ENCODE measurements around the gene RFX2. TPM values are rescaled to one million over a fixed set of nuclear protein-coding genes. Genes with fewer than 3 reads are reported as not detected.

RFX2 gene
- total RNA-seq, 3 donors from 2014 or later, result 6.1 to 16.2 (median 9.2) TPM

DNA sequence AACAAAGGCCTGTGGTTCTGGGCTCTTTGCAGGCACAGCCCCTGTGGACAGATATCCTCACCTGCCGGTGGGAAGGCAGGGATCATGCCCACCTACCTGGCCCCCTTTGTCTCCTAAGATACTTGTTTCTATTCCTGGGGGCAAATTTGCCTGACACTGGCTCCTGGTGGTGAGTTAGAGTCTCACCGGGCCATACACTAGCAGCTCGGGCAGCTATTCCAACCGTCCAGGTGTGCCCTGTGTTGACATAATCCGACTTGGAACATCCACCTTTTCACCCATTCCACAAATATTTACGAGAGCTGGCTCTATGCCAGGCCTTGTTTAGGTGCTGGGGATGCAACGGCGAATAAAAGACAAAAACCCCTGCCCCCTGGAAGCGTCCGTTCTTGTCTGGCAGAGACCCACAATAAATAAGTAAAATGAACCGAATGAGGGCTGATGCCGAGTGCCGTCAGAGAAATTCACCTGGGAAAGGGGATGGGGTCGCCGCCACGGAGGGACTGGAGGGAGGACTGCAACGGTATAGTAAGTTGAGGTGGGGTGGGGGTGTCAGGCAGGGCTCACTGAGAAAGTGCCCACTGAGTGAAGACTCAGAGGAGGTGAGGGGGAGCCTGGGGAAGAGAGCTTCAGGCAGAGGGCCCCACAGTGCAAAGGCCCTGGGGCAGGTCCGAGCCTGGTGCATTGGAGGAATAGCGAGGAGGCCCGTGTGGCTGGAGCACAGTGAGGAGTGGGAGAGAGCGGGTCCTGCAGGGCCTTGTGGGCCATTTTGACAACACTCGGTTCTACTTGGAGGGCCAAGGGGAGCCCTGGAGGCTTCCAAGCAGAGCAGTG is 89.1 kb downstream of the RFX2 start:
- H3K4me3 ChIP-seq, result no peak overlapping the region
- H3K9me3 ChIP-seq, result no peaks in the 10 kb centered on the region
- no peaks in the 10 kb centered on the region for H3K36me3 ChIP-seq
- TF ChIP-seq POLR2AphosphoS5 (IDR thresholded peaks at IDR 0.05), result no peak
- TF ChIP-seq, protein P1, sequence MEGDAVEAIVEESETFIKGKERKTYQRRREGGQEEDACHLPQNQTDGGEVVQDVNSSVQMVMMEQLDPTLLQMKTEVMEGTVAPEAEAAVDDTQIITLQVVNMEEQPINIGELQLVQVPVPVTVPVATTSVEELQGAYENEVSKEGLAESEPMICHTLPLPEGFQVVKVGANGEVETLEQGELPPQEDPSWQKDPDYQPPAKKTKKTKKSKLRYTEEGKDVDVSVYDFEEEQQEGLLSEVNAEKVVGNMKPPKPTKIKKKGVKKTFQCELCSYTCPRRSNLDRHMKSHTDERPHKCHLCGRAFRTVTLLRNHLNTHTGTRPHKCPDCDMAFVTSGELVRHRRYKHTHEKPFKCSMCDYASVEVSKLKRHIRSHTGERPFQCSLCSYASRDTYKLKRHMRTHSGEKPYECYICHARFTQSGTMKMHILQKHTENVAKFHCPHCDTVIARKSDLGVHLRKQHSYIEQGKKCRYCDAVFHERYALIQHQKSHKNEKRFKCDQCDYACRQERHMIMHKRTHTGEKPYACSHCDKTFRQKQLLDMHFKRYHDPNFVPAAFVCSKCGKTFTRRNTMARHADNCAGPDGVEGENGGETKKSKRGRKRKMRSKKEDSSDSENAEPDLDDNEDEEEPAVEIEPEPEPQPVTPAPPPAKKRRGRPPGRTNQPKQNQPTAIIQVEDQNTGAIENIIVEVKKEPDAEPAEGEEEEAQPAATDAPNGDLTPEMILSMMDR (IDR thresholded peaks at IDR 0.05), result peak in 1 of 3 donors; percentile 37
- H3K27ac ChIP-seq, result no peak overlapping the region
- DNase-seq (ENCODE audit: low spot score in 2 of 2), result no peak
- intact Hi-C loops (cut with DNase I; ENCODE audit: low total_unique reads), result loop anchor here (5.0 kb wide), 1 partner anchor 34 kb away; no protein-coding TSS in a partner anchor
- no peaks in the 10 kb centered on the region for H3K27me3 ChIP-seq
- H3K4me1 ChIP-seq, result no peaks in the 10 kb centered on the region

DNA sequence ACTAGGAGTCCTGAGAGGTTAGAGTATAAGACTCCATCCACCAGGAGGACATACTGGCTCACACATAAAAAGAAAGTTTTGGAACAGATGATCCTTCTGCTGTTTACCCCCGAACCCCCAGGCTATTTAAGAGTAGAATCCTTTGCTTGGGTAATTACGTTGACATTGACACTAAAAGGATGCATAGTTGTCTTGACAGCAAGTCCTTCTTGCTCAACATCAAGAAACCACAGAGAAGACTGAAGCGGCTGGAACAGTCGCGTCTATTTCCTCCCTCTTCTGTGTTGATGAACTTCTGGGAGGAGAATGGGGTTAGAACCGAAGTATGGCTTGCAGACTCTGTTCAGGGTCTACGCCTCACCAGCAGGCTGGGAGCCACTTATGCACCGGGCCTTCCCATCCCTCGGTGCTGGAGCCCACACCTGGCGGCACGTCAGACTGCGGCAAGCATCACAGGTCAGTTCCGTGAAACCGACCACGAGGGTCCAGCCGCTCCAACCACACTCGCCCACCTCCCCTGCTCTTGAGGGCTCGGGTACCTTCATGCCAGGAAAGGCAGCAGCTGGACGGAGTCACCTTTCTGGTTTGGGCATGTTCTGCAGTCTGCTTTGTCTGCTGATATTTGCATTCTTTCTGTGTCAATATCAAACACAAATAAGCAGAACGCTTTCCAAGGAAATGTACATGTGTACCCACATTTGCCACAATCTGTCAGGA is 90.0 kb downstream of the RFX2 start:
- intact Hi-C loops (cut with DNase I; ENCODE audit: low total_unique reads), result loop anchor here (5.0 kb wide), 1 partner anchor 33 kb away; no protein-coding TSS in a partner anchor
- DNase-seq (ENCODE audit: low spot score in 2 of 2), result no peak
- no peak overlapping the region for H3K4me3 ChIP-seq

DNA sequence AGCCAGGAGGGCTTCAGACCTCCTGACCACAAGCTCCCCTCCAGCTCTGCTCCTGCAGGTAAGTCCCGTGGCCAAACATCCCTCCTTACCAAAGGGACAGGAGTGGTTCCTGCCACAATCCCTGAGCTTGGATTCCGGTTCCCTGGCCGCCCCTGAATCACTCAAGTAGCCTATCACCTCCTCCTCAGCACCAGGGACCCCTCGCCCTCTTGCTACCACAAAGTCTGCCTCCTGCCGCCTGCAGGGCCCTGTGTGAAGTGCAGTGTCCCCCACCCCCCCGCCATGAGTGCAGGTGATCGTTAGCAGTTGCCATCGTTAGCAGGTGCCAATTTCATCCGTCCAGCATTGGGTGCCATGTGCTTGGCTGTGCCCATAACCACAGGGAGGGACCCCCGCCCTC is 91.5 kb downstream of the RFX2 start:
- no peak for DNase-seq (ENCODE audit: low spot score in 2 of 2)
- intact Hi-C loops (cut with DNase I; ENCODE audit: low total_unique reads), result no loop called here
- H3K27me3 ChIP-seq, result no peaks in the 10 kb centered on the region
- no peak overlapping the region for H3K27ac ChIP-seq
- TF ChIP-seq, protein P1 (IDR thresholded peaks at IDR 0.05), result peak in 1 of 3 donors; percentile 13
- TF ChIP-seq POLR2A (IDR thresholded peaks at IDR 0.05), result no peak
- H3K9me3 ChIP-seq, result no peaks in the 10 kb centered on the region
- H3K36me3 ChIP-seq, result no peaks in the 10 kb centered on the region
- no peak overlapping the region for H3K4me3 ChIP-seq
- no peaks in the 10 kb centered on the region for H3K4me1 ChIP-seq

More for the DNA sequence above, 90.0 kb downstream of the RFX2 start:
- Histone ChIP-seq H3K4me1 (no peaks in the 10 kb centered on the region), H3K27ac (peak overlapping the region in 1 of 2 donors; percentile 35), H3K9me3 (no peaks in the 10 kb centered on the region), H3K36me3 (no peaks in the 10 kb centered on the region), H3K27me3 (no peaks in the 10 kb centered on the region)
- TF ChIP-seq POLR2A (IDR thresholded peaks at IDR 0.05) (no peak), POLR2AphosphoS5 (IDR thresholded peaks at IDR 0.05) (no peak)
- TF ChIP-seq, protein P1 (IDR thresholded peaks at IDR 0.05), result no peak

DNA sequence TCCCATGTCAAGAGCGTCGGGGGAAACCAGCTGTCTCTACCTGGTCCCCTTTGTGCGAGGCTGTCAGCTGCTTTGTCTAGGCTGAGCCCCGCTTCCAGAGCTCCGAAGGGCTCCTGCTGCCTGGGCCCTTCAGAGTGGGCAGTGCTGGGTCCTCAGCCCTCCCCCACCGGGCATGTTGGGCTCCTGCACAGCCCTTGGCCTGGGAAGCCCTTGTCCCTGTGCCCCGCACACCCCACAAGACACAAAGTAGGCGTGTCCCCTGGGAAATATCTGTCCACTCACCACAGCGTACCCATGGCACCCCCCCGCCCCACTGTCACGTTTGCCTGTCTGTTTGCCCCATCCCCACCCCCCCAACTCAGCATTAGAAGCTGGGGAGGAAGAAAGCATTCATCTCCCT is 92.7 kb downstream of the RFX2 start:
- no peaks in the 10 kb centered on the region for H3K27me3 ChIP-seq
- no peak for DNase-seq (ENCODE audit: low spot score in 2 of 2)
- H3K4me1 ChIP-seq, result no peaks in the 10 kb centered on the region
- no peak overlapping the region for H3K4me3 ChIP-seq
- H3K9me3 ChIP-seq, result no peaks in the 10 kb centered on the region
- intact Hi-C loops (cut with DNase I; ENCODE audit: low total_unique reads), result no loop called here
- TF ChIP-seq POLR2AphosphoS5 (IDR thresholded peaks at IDR 0.05) (no peak), POLR2A (IDR thresholded peaks at IDR 0.05) (no peak)
- TF ChIP-seq, protein P1 (IDR thresholded peaks at IDR 0.05), result no peak
- H3K27ac ChIP-seq, result no peak overlapping the region
- H3K36me3 ChIP-seq, result no peaks in the 10 kb centered on the region

All from breast epithelium (tissue), 4 donors.